ENCODE results near the gene RHBDD3. TPM values are rescaled to one million over a fixed set of nuclear protein-coding genes. Genes with fewer than 3 reads are reported as not detected.

RHBDD3 gene
- total RNA-seq, 3 donors from 2014 or later (not counting 1 experiment from before 2014, with no cell fraction given), result 16.6 to 20.9 (median 17.9) TPM

- DNase-seq (no peak), ATAC-seq (peak in 1 of 3 donors; percentile 15)
- H3K4me1 ChIP-seq (ENCODE audit: control insufficient read depth, insufficient read depth, low read length), result no peaks in the 10 kb centered on the region
- no peak overlapping the region for H3K4me3 ChIP-seq (ENCODE audit: low read length)
- Mint-ChIP-seq H3K4me1 (peaks cover 32 to 34% of the 10 kb centered on the region in 2 donors), H3K27me3 (ENCODE audit: low read depth in 2 of 2) (no peaks in the 10 kb centered on the region), H3K4me3 (no peak overlapping the region), H3K27ac (no peak overlapping the region), H3K9me3 (no peaks in the 10 kb centered on the region), H3K36me3 (peaks cover 41% of the 10 kb centered on the region)
- no peak overlapping the region for H3K27ac ChIP-seq (ENCODE audit: low read length)
- 91% methylated on average over 6 of the region's 7 CpGs for WGBS (ENCODE audit: insufficient coverage)
- H3K9me3 ChIP-seq (ENCODE audit: control insufficient read depth, insufficient read depth, low read length), result no peaks in the 10 kb centered on the region
- peaks cover 94% of the 10 kb centered on the region for H3K36me3 ChIP-seq (ENCODE audit: control insufficient read depth, insufficient read depth, low read length)
- intact Hi-C loops (cut with micrococcal nuclease), result no loop called here
- TF ChIP-seq CTCF (IDR thresholded peaks at IDR 0.05), result no peak
- no peaks in the 10 kb centered on the region for H3K27me3 ChIP-seq (ENCODE audit: control insufficient read depth, insufficient read depth, low read length)
Observed at GRCh38 chr22:29291215-29291614, 23.4 kb upstream of the RHBDD3 start.

- DNase-seq, result no peak
- Mint-ChIP-seq H3K27ac (no peak overlapping the region), H3K27me3 (ENCODE audit: low read depth in 2 of 2) (no peaks in the 10 kb centered on the region), H3K9me3 (no peaks in the 10 kb centered on the region), H3K36me3 (peaks cover 41% of the 10 kb centered on the region), H3K4me1 (peaks cover 32 to 39% of the 10 kb centered on the region in 2 donors), H3K4me3 (no peak overlapping the region)
- TF ChIP-seq CTCF (IDR thresholded peaks at IDR 0.05), result no peak
- peaks cover 92% of the 10 kb centered on the region for H3K36me3 ChIP-seq (ENCODE audit: control insufficient read depth, insufficient read depth, low read length)
- intact Hi-C loops (cut with micrococcal nuclease), result no loop called here
- H3K4me1 ChIP-seq (ENCODE audit: control insufficient read depth, insufficient read depth, low read length), result no peaks in the 10 kb centered on the region
- no peaks in the 10 kb centered on the region for H3K9me3 ChIP-seq (ENCODE audit: control insufficient read depth, insufficient read depth, low read length)
- no peak overlapping the region for H3K27ac ChIP-seq (ENCODE audit: low read length)
- ATAC-seq, result no peak
- H3K4me3 ChIP-seq (ENCODE audit: low read length), result no peak overlapping the region
- H3K27me3 ChIP-seq (ENCODE audit: control insufficient read depth, insufficient read depth, low read length), result no peaks in the 10 kb centered on the region
- whole genome bisulfite sequencing (ENCODE audit: insufficient coverage), result 88% methylated on average over 5 of the region's 5 CpGs
Observed at GRCh38 chr22:29290061-29290460, 22.3 kb upstream of the RHBDD3 start.

GRCh38 chr22:29288837-29289236 lies 21.1 kb upstream of the RHBDD3 start:
- Mint-ChIP-seq H3K4me1 (peaks cover 32 to 39% of the 10 kb centered on the region in 2 donors), H3K27ac (peak overlapping the region; percentile 51 to 63)
- intact Hi-C loops (cut with micrococcal nuclease), result loop anchor here (1.0 kb wide), 1 partner anchor 18 kb away; no protein-coding TSS in a partner anchor

More at GRCh38 chr22:29288837-29289236, 21.1 kb upstream of the RHBDD3 start:
- no peak for DNase-seq
- Mint-ChIP-seq H3K4me3 (no peak overlapping the region), H3K36me3 (peaks cover 41% of the 10 kb centered on the region), H3K9me3 (no peaks in the 10 kb centered on the region), H3K27me3 (ENCODE audit: low read depth in 2 of 2) (no peaks in the 10 kb centered on the region)
- no peaks in the 10 kb centered on the region for H3K27me3 ChIP-seq (ENCODE audit: control insufficient read depth, insufficient read depth, low read length)
- peaks cover 90% of the 10 kb centered on the region for H3K36me3 ChIP-seq (ENCODE audit: control insufficient read depth, insufficient read depth, low read length)
- no peaks in the 10 kb centered on the region for H3K9me3 ChIP-seq (ENCODE audit: control insufficient read depth, insufficient read depth, low read length)
- TF ChIP-seq CTCF (IDR thresholded peaks at IDR 0.05), result no peak
- ATAC-seq, result no peak
- 50% methylated on average over 2 of the region's 2 CpGs for WGBS (ENCODE audit: insufficient coverage)
- no peaks in the 10 kb centered on the region for H3K4me1 ChIP-seq (ENCODE audit: control insufficient read depth, insufficient read depth, low read length)
- H3K4me3 ChIP-seq (ENCODE audit: low read length), result no peak overlapping the region
- H3K27ac ChIP-seq (ENCODE audit: low read length), result no peak overlapping the region
